ENCODE results near the gene LGALS3BP. TPM values are rescaled to one million over a fixed set of nuclear protein-coding genes. Genes with fewer than 3 reads are reported as not detected.

Gene LGALS3BP
- total and polyA plus RNA-seq, 2 of the 13 experiments (the other 11 are each of a cell fraction or from before 2014, with no cell fraction given) = 137 to 332 TPM

- TF ChIP-seq, protein P1, sequence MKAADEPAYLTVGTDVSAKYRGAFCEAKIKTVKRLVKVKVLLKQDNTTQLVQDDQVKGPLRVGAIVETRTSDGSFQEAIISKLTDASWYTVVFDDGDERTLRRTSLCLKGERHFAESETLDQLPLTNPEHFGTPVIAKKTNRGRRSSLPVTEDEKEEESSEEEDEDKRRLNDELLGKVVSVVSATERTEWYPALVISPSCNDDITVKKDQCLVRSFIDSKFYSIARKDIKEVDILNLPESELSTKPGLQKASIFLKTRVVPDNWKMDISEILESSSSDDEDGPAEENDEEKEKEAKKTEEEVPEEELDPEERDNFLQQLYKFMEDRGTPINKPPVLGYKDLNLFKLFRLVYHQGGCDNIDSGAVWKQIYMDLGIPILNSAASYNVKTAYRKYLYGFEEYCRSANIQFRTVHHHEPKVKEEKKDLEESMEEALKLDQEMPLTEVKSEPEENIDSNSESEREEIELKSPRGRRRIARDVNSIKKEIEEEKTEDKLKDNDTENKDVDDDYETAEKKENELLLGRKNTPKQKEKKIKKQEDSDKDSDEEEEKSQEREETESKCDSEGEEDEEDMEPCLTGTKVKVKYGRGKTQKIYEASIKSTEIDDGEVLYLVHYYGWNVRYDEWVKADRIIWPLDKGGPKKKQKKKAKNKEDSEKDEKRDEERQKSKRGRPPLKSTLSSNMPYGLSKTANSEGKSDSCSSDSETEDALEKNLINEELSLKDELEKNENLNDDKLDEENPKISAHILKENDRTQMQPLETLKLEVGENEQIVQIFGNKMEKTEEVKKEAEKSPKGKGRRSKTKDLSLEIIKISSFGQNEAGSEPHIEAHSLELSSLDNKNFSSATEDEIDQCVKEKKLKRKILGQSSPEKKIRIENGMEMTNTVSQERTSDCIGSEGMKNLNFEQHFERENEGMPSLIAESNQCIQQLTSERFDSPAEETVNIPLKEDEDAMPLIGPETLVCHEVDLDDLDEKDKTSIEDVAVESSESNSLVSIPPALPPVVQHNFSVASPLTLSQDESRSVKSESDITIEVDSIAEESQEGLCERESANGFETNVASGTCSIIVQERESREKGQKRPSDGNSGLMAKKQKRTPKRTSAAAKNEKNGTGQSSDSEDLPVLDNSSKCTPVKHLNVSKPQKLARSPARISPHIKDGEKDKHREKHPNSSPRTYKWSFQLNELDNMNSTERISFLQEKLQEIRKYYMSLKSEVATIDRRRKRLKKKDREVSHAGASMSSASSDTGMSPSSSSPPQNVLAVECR (CRISPR knock-in tag; IDR thresholded peaks at IDR 0.05; ENCODE audit: borderline replicate concordance) = peak; percentile 84
- TF ChIP-seq GLI4 (CRISPR knock-in tag; IDR thresholded peaks at IDR 0.05; ENCODE audit: borderline replicate concordance) (peak; percentile 90; the same call in 1 of the 2 replicates), CHD4 (IDR thresholded peaks at IDR 0.05; ENCODE audit: borderline replicate concordance, low read length) (no peak), RBAK (CRISPR knock-in tag; IDR thresholded peaks at IDR 0.05) (0 out of 2 replicates have a peak, but pooled peaks have one; percentile 57), REL (CRISPR knock-in tag; conservative IDR thresholded peaks at IDR 0.05) (no peak), NFATC3 (CRISPR knock-in tag; IDR thresholded peaks at IDR 0.05) (no peak), KLF9 (CRISPR knock-in tag; IDR thresholded peaks at IDR 0.05; ENCODE audit: low read depth) (no peak), FOXJ3 (CRISPR knock-in tag; IDR thresholded peaks at IDR 0.05; ENCODE audit: borderline replicate concordance) (no peak; the same call in 1 of the 2 replicates), ATF3 (CRISPR knock-in tag; IDR thresholded peaks at IDR 0.05) (no peak; the same call in 1 of the 2 replicates), ZNF296 (CRISPR knock-in tag; conservative IDR thresholded peaks at IDR 0.05) (peak; percentile 97), ZNF674 (CRISPR knock-in tag; IDR thresholded peaks at IDR 0.05; ENCODE audit: low read depth) (no peak), RORA (CRISPR knock-in tag; IDR thresholded peaks at IDR 0.05) (no peak), ZFP41 (CRISPR knock-in tag; IDR thresholded peaks at IDR 0.05; ENCODE audit: borderline replicate concordance) (peak; percentile 20; the same call in 1 of the 2 replicates), HDAC1 (CRISPR knock-in tag; IDR thresholded peaks at IDR 0.05) (peak; percentile 56), TMF1 (CRISPR knock-in tag; IDR thresholded peaks at IDR 0.05; ENCODE audit: low read depth) (0 out of 2 replicates have a peak, but pooled peaks have one; percentile 73), ZNF12 (CRISPR knock-in tag; IDR thresholded peaks at IDR 0.05) (peak; percentile 79), KAT7 (CRISPR knock-in tag; IDR thresholded peaks at IDR 0.05; ENCODE audit: borderline replicate concordance) (no peak), SP4 (CRISPR knock-in tag; IDR thresholded peaks at IDR 0.05) (peak; percentile 73)
- TF ChIP-seq, protein P2, sequence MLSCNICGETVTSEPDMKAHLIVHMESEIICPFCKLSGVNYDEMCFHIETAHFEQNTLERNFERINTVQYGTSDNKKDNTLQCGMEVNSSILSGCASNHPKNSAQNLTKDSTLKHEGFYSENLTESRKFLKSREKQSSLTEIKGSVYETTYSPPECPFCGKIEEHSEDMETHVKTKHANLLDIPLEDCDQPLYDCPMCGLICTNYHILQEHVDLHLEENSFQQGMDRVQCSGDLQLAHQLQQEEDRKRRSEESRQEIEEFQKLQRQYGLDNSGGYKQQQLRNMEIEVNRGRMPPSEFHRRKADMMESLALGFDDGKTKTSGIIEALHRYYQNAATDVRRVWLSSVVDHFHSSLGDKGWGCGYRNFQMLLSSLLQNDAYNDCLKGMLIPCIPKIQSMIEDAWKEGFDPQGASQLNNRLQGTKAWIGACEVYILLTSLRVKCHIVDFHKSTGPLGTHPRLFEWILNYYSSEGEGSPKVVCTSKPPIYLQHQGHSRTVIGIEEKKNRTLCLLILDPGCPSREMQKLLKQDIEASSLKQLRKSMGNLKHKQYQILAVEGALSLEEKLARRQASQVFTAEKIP (CRISPR knock-in tag; IDR thresholded peaks at IDR 0.05; ENCODE audit: borderline replicate concordance) = no peak
- TF ChIP-seq, protein P3, sequence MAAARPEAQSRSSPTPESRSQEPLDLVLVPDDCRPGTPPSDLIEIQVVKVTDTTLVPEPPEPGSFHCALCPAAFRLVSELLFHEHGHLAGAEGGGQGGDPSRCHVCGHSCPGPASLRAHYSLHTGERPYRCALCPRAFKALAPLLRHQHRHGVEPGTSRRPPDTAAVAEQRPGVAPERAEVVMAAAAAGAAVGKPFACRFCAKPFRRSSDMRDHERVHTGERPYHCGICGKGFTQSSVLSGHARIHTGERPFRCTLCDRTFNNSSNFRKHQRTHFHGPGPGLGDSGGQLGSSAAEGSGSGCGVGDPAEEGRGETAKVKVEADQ (CRISPR knock-in tag; IDR thresholded peaks at IDR 0.05; ENCODE audit: borderline replicate concordance) = no peak
Measured at GRCh38 chr17:78979780-78980623, at the start of gene LGALS3BP (continued).

All from HepG2 (cell line).